Thyroid gland (tissue), 4 donors: Measurements from ENCODE around the gene NCSTN. TPM values are rescaled to one million over a fixed set of nuclear protein-coding genes. Genes with fewer than 3 reads are reported as not detected.
"Not testable (repeated sequence)": the region's sequence is repeated elsewhere in the genome, so short reads cannot be mapped to it uniquely, and the experiment has no call there.

Experiments used
- DNase-seq, 2 donors: peaks; one replicate each; pipeline ENCODE4 v3.0.0-alpha.2; 2019
- H3K27ac ChIP-seq, 3 donors: fragments of 200-600 bp; sonication (generic); 1 replicate in 2 of 3; 2 replicates in 1 of 3; pipeline ENCODE4 v1.5.1; 2016 to 2019; ENCODE audit warnings: mild to moderate bottlenecking in 1 of 3, moderate library complexity in 1 of 3
- H3K27me3 ChIP-seq: fragments of 200-600 bp; sonication (generic); one replicate; pipeline ENCODE4 v1.5.1; 2019
- H3K36me3 ChIP-seq, 2 donors: fragments of 200-600 bp; sonication (generic); one replicate each; pipeline ENCODE4 v1.5.1; 2016 to 2019
- H3K4me1 ChIP-seq, 2 donors: fragments of 200-600 bp; sonication (generic); one replicate each; pipeline ENCODE4 v1.5.1; 2017 to 2019
- H3K4me3 ChIP-seq, 3 donors: fragments of 200-600 bp; sonication (generic); replicated peaks in 1 of 3; 1 replicate in 2 of 3; 2 replicates in 1 of 3; pipeline ENCODE4 v1.5.1; 2016; ENCODE audit warnings: mild to moderate bottlenecking in 1 of 3
- H3K9me3 ChIP-seq: fragments of 200-600 bp; sonication (generic); one replicate; pipeline ENCODE4 v1.5.1; 2017
- POLR2A ChIP-seq, 2 donors: fragments of 450-650 bp; IDR thresholded peaks; one replicate each; pipeline ENCODE4 v1.6.1; 2017; ENCODE audit warnings: antibody characterized with exemption in 2 of 2, mild to moderate bottlenecking in 2 of 2, moderate library complexity in 1 of 2
- WGBS, 2 donors: methylation state at CpG; one replicate each; pipeline ENCODE4 v1.1.5; 2017; 5-methylcytosine and 5-hydroxymethylcytosine counted together
- intact Hi-C: fragments of 100-400 bp; cut with DNase I; formaldehyde crosslinking; loops from one replicate; pipeline ENCODE4 v1.15.1; 2023
- total RNA-seq, 4 donors: library from RNA; depleted of rRNA; stranded (reverse); fragments of >200 nt; gene quantifications; one replicate each; pipeline ENCODE4 v1.2.3, GENCODE V29; 2016
- TF ChIP-seq, protein P1 (sequence below), 6 experiments: fragments of 200-600 bp in 3 of 6; fragments of 450-650 bp in 3 of 6; sonication (generic) in 3 of 6; IDR thresholded peaks; one replicate each; pipeline ENCODE4 v1.5.1; 2016 to 2019; ENCODE audit warnings: antibody characterized with exemption in 6 of 6, mild to moderate bottlenecking in 2 of 6, inconsistent platforms in 1 of 6, moderate library complexity in 1 of 6

The NCSTN gene
- total RNA-seq, 4 donors from 2014 or later: 50.8 to 80.1 (median 68.5) TPM

DNA sequence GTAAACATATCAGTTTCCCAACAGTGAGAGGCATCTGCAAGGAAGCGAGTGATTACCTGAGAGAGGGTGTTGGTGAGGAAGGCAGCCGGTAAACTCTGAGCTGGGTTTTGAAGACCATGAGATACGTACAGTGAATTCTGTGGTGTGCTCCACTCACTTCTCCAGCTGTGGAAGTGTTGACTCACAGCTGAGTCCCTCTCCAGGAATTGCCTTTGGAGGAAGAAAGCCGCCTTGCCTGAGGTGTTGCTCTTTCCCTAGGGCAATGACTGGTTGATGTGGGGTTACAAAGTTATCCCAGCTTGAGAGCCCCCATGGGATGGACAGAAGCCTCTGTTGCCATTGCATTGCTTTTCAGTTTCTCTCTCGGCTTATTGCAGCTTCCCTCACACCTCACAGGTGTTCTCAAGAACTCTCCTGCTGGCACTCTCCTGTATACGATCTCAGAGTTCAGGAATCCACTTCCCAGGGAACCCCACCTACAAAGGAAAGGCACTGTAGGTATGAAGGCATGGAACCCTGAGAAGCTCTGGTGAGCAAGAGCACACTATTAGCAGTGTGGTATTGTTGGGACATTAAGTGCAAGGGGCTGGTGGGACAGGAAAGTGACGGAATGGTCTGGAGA is 34.5 kb downstream of the NCSTN start:
- Histone ChIP-seq H3K36me3 (no peaks in the 10 kb centered on the region), H3K4me3 (no peak overlapping the region), H3K9me3 (no peaks in the 10 kb centered on the region), H3K27ac (no peak overlapping the region), H3K4me1 (no peaks in the 10 kb centered on the region), H3K27me3 (no peaks in the 10 kb centered on the region)
- 64 to 75% methylated on average over 7 of the region's 7 CpGs for WGBS, 2 donors
- TF ChIP-seq POLR2A (IDR thresholded peaks at IDR 0.05): no peak
- TF ChIP-seq, protein P1, sequence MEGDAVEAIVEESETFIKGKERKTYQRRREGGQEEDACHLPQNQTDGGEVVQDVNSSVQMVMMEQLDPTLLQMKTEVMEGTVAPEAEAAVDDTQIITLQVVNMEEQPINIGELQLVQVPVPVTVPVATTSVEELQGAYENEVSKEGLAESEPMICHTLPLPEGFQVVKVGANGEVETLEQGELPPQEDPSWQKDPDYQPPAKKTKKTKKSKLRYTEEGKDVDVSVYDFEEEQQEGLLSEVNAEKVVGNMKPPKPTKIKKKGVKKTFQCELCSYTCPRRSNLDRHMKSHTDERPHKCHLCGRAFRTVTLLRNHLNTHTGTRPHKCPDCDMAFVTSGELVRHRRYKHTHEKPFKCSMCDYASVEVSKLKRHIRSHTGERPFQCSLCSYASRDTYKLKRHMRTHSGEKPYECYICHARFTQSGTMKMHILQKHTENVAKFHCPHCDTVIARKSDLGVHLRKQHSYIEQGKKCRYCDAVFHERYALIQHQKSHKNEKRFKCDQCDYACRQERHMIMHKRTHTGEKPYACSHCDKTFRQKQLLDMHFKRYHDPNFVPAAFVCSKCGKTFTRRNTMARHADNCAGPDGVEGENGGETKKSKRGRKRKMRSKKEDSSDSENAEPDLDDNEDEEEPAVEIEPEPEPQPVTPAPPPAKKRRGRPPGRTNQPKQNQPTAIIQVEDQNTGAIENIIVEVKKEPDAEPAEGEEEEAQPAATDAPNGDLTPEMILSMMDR (IDR thresholded peaks at IDR 0.05): no peak
- DNase-seq: no peak
- intact Hi-C loops: no loop called here

- intact Hi-C loops, H3K36me3 ChIP-seq, H3K27me3 ChIP-seq, H3K4me1 ChIP-seq, H3K27ac ChIP-seq, H3K4me3 ChIP-seq, H3K9me3 ChIP-seq, DNase-seq: not testable (repeated sequence)
- 95 to 97% methylated on average over 2 of the region's 2 CpGs for WGBS, 2 donors
Observed at GRCh38 chr1:160384812-160385211, 41.6 kb downstream of the NCSTN start.

- H3K36me3 ChIP-seq, H3K27me3 ChIP-seq, H3K9me3 ChIP-seq, H3K27ac ChIP-seq, H3K4me3 ChIP-seq, intact Hi-C loops, DNase-seq, H3K4me1 ChIP-seq: not testable (repeated sequence)
- 78 to 82% methylated on average over 4 of the region's 4 CpGs for WGBS, 2 donors
Observed at GRCh38 chr1:160388406-160388805, 45.2 kb downstream of the NCSTN start.

DNA sequence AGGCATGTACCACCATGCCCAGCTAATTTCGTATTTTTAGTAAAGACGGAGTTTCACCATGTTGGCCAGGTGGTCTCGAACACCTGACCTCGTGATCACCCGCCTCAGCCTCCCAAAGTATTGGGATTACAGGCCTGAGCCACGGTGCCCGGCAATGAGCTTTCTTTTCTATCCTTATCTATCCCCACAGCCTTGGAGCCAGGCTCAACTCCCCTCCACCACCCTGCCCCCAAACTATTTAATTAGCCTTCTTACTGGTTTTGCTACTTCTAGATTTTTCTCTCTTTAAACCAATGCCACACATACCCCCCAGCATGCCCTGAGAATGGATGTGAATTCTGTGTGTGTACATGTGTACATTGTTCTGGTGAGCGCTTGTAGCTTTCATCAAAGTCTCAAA is 51.5 kb downstream of the NCSTN start:
- Histone ChIP-seq H3K4me1 (peaks cover 0 to under 1% of the 10 kb centered on the region in 2 donors), H3K4me3 (no peak overlapping the region), H3K27me3 (no peaks in the 10 kb centered on the region), H3K36me3 (no peaks in the 10 kb centered on the region), H3K9me3 (no peaks in the 10 kb centered on the region), H3K27ac (no peak overlapping the region)
- WGBS, 2 donors: 91 to 93% methylated on average over 8 of the region's 8 CpGs
- no peak for TF ChIP-seq POLR2A (IDR thresholded peaks at IDR 0.05)
- TF ChIP-seq, protein P1 (IDR thresholded peaks at IDR 0.05): no peak
- intact Hi-C loops: no loop called here
- no peak for DNase-seq

DNA sequence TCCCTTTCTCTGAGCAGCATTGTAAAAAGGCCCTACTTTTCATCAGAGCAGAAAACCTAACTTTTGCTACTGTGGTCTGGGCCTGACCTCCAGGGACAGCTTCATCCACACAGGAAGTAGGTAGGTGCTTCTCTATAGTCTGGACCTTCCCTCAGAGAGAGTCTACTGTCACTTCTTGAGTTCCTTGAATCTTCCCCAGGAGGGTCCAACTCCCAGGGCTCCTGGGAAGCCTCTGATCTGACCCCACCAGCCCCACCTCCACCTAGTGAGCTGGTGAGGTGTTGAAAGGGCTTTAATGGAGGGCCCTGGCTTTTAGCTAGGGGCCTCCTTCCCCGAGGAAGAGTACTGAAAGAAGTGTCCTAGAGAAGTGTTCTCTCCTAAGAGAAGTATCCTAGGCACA is 54.5 kb downstream of the NCSTN start:
- Histone ChIP-seq H3K4me1 (peaks cover 9 to 16% of the 10 kb centered on the region in 2 donors), H3K9me3 (no peaks in the 10 kb centered on the region), H3K36me3 (no peaks in the 10 kb centered on the region), H3K27me3 (no peaks in the 10 kb centered on the region), H3K4me3 (no peak overlapping the region), H3K27ac (no peak overlapping the region)
- no peak for TF ChIP-seq POLR2A (IDR thresholded peaks at IDR 0.05)
- TF ChIP-seq, protein P1 (IDR thresholded peaks at IDR 0.05): no peak
- no peak for DNase-seq
- 38 to 44% methylated on average over 1 of the region's 1 CpG for WGBS, 2 donors
- intact Hi-C loops: no loop called here

GRCh38 chr1:160398823-160399222 is 55.6 kb downstream of the NCSTN start:
- Histone ChIP-seq H3K27ac (no peak overlapping the region), H3K36me3 (no peaks in the 10 kb centered on the region), H3K4me3 (no peak overlapping the region), H3K4me1 (peaks cover 9 to 23% of the 10 kb centered on the region in 2 donors), H3K27me3 (no peaks in the 10 kb centered on the region), H3K9me3 (no peaks in the 10 kb centered on the region)
- 83 to 84% methylated on average over 4 of the region's 4 CpGs for WGBS, 2 donors
- intact Hi-C loops: no loop called here
- no peak for TF ChIP-seq POLR2A (IDR thresholded peaks at IDR 0.05)
- TF ChIP-seq, protein P1 (IDR thresholded peaks at IDR 0.05): no peak
- DNase-seq: no peak
